Chondrocyte (in vitro differentiated cells): ENCODE results near the gene ESAM. TPM values are rescaled to one million over a fixed set of nuclear protein-coding genes. Genes with fewer than 3 reads are reported as not detected.

Source experiments
- DNase-seq: peaks from one replicate; pipeline ENCODE4 v3.0.0; 2021; ENCODE audit warnings: mixed read lengths, low spot score
- H3K27ac Mint-ChIP-seq: one replicate; pipeline ENCODE4 v1.8.0; 2021; ENCODE audit warnings: mild to moderate bottlenecking, moderate library complexity, mixed read lengths; ENCODE audit not compliant: unreplicated experiment
- H3K27me3 Mint-ChIP-seq: 2 replicates; pipeline ENCODE4 v1.8.0; 2021; ENCODE audit warnings: low read depth, mixed read lengths
- H3K36me3 Mint-ChIP-seq: 2 replicates; pipeline ENCODE4 v1.8.0; 2021; ENCODE audit warnings: low read depth, mixed read lengths
- H3K4me1 Mint-ChIP-seq: 2 replicates; pipeline ENCODE4 v1.8.0; 2021; ENCODE audit warnings: low read depth, mild to moderate bottlenecking, mixed read lengths
- H3K4me3 Mint-ChIP-seq: one replicate; pipeline ENCODE4 v1.8.0; 2021; ENCODE audit warnings: mild to moderate bottlenecking, moderate library complexity, mixed read lengths; ENCODE audit not compliant: unreplicated experiment
- H3K9me3 Mint-ChIP-seq: 2 replicates; pipeline ENCODE4 v1.8.0; 2021; ENCODE audit warnings: low read depth, mixed read lengths
- CTCF ChIP-seq: fragments of 200-600 bp; sonication (generic); IDR thresholded peaks from 2 replicates; pipeline ENCODE4 v1.5.0; 2021; ENCODE audit warnings: antibody characterized with exemption, mild to moderate bottlenecking, moderate library complexity
- total RNA-seq: library from RNA; stranded (reverse); gene quantifications from 3 replicates; pipeline ENCODE4 v1.2.1, GENCODE V29; 2021

Gene ESAM
- total RNA-seq, 1 donor from 2014 or later = 2.6 TPM

- TF ChIP-seq CTCF = no peak
- no peak overlapping the region for H3K4me3 Mint-ChIP-seq
- no peaks in the 10 kb centered on the region for H3K27me3 Mint-ChIP-seq
- peaks cover 9% of the 10 kb centered on the region for H3K4me1 Mint-ChIP-seq
- DNase-seq = no peak
- H3K27ac Mint-ChIP-seq = peak overlapping the region; percentile 6
- H3K36me3 Mint-ChIP-seq = peaks cover 18% of the 10 kb centered on the region
- H3K9me3 Mint-ChIP-seq = no peaks in the 10 kb centered on the region
Measured at GRCh38 chr11:124769806-124770774, 8.0 kb upstream of the ESAM start.

DNA sequence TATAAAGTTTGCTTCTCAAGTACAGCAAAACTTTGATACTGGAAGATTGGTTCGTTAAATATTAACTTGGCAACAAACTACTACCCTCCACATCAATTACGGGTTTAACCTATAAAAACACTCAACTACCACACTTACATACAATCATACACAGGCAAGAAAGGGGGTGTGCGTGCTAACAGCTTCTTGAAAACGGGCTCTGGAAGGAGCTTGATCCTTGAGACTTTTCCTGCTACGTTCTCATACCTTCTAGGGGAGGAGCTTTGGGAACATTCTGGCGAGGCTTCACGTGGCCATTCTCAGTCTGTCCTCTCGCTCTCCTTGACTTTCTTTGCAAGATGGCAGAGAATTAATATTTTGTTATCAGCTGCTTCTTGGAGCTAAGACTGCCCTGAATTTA, 6.8 kb upstream of the ESAM start:
- no peak for DNase-seq
- TF ChIP-seq CTCF = no peak
- Mint-ChIP-seq H3K4me3 (no peak overlapping the region), H3K27me3 (no peaks in the 10 kb centered on the region), H3K27ac (no peak overlapping the region), H3K9me3 (no peaks in the 10 kb centered on the region), H3K36me3 (peaks cover 19% of the 10 kb centered on the region), H3K4me1 (peaks cover 9% of the 10 kb centered on the region)

DNA sequence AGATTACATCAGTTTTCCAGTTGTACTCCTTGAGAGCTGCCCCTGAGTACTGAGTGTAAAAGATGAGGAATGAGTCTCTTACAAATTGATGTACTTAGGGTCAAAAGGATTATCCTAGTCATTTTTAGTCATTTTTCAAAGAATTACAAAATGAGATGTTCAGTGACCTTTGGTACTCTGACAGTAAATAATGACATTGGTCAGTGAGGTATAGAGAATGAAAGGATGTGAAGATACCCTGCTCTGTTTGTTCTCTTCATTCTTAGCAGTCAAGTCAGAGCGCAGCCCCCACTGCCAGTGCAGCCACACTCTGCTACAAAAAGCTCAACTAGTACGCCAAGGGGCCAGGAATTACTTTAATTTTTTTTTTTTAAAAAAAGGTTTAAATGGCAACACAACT, 4.1 kb upstream of the ESAM start:
- H3K27me3 Mint-ChIP-seq = peaks cover 2% of the 10 kb centered on the region
- peaks cover 23% of the 10 kb centered on the region for H3K4me1 Mint-ChIP-seq
- TF ChIP-seq CTCF = no peak
- peaks cover 13% of the 10 kb centered on the region for H3K36me3 Mint-ChIP-seq
- no peaks in the 10 kb centered on the region for H3K9me3 Mint-ChIP-seq
- H3K27ac Mint-ChIP-seq = no peak overlapping the region
- DNase-seq = no peak
- no peak overlapping the region for H3K4me3 Mint-ChIP-seq

GRCh38 chr11:124763156-124763947, 1.3 kb upstream of the ESAM start:
- peak; percentile 90 for TF ChIP-seq CTCF
- Mint-ChIP-seq H3K4me1 (peaks cover 28% of the 10 kb centered on the region), H3K36me3 (peaks cover 13% of the 10 kb centered on the region), H3K4me3 (peak overlapping the region; percentile 88), H3K27ac (peak overlapping the region; percentile 76), H3K9me3 (no peaks in the 10 kb centered on the region), H3K27me3 (peaks cover 7% of the 10 kb centered on the region)
- DNase-seq = no peak

DNA sequence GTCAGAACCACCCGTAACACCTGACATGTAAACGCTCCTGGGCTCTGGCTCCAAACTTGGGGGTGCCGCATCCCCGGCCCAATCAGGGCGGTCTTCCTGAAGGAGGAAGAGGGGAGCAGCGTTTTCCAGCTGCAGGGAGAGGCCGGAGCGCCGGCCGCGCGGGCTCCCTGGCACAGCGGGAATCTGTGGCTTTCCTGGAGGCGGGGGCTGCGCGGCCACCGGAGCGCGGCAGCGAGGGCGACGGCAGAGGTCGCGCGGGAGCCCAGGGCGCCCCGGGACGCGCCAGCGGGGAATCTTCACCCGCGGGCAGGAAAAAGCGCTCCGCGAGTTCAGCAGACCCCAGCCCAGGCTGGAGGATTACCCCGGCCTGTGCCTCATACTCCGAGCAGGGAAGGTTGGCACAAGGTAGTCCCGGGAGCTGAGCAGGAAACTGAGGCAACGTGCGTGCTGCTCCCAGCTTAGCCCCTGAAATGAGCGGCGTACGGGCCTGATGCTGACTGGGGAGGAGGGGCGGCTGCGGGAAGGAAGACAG, 600 bp upstream of the ESAM start:
- H3K27me3 Mint-ChIP-seq = peaks cover 9% of the 10 kb centered on the region
- H3K27ac Mint-ChIP-seq = no peak overlapping the region
- peak overlapping the region; percentile 88 for H3K4me3 Mint-ChIP-seq
- no peak for DNase-seq
- no peak for TF ChIP-seq CTCF
- H3K9me3 Mint-ChIP-seq = no peaks in the 10 kb centered on the region
- H3K4me1 Mint-ChIP-seq = peaks cover 29% of the 10 kb centered on the region
- H3K36me3 Mint-ChIP-seq = peaks cover 11% of the 10 kb centered on the region
